ENCODE results near the gene ZNF580. TPM values are rescaled to one million over a fixed set of nuclear protein-coding genes. Genes with fewer than 3 reads are reported as not detected.

Gene ZNF580
- total and polyA plus RNA-seq, 10 of the 15 experiments (the other 5 are each of a cell fraction or from before 2014, with no cell fraction given), result 2.3 to 31.8 (median 10.0) TPM

GRCh38 chr19:55605637-55606470 is 34.9 kb upstream of the ZNF580 start, which contains the start of gene ZNF865 (continued):
- TF ChIP-seq HSF1 (IDR thresholded peaks at IDR 0.05; ENCODE audit: low read depth, low read length) (no peak), CBX5 (IDR thresholded peaks at IDR 0.05; ENCODE audit: low read depth) (no peak), TBL1XR1 (IDR thresholded peaks at IDR 0.05; ENCODE audit: low read depth, low read length) (no peak; the same call in 1 of the 2 replicates), PRDM15 (CRISPR knock-in tag; IDR thresholded peaks at IDR 0.05) (no peak), TCF7 (IDR thresholded peaks at IDR 0.05; ENCODE audit: borderline replicate concordance) (no peak), SREBF1 (IDR thresholded peaks at IDR 0.05; ENCODE audit: low read length) (no peak)
